ENCODE data around the gene FKBP8. TPM values are rescaled to one million over a fixed set of nuclear protein-coding genes. Genes with fewer than 3 reads are reported as not detected.
"Not testable (repeated sequence)": the region's sequence is repeated elsewhere in the genome, so short reads cannot be mapped to it uniquely, and the experiment has no call there.

FKBP8 gene
- polyA plus RNA-seq, 2 donors: 175 to 269 TPM

- Histone ChIP-seq H3K27ac (ENCODE audit: low read depth in 2 of 2, low read length in 1 of 2) (no peak overlapping the region), H3K9me3 (ENCODE audit: control insufficient read depth in 2 of 2, insufficient read depth in 1 of 2, low read depth in 1 of 2, low read length in 1 of 2) (no peaks in the 10 kb centered on the region), H3K4me3 (ENCODE audit: low read depth in 1 of 2, low read length in 2 of 2) (no peak overlapping the region), H3K36me3 (ENCODE audit: control insufficient read depth in 2 of 2, insufficient read depth in 2 of 2, low read length in 1 of 2) (peaks cover 7 to 23% of the 10 kb centered on the region in 2 donors), H3K4me1 (ENCODE audit: control insufficient read depth in 2 of 2, insufficient read depth in 2 of 2, low read length in 1 of 2) (no peaks in the 10 kb centered on the region), H3K27me3 (ENCODE audit: control insufficient read depth in 1 of 2, insufficient read depth in 2 of 2, low read length in 2 of 2) (no peaks in the 10 kb centered on the region)
- WGBS, 2 donors: 71 to 79% methylated on average over 7 of the region's 7 CpGs
Observed at GRCh38 chr19:18529782-18530181, 13.6 kb downstream of the FKBP8 start.

DNA sequence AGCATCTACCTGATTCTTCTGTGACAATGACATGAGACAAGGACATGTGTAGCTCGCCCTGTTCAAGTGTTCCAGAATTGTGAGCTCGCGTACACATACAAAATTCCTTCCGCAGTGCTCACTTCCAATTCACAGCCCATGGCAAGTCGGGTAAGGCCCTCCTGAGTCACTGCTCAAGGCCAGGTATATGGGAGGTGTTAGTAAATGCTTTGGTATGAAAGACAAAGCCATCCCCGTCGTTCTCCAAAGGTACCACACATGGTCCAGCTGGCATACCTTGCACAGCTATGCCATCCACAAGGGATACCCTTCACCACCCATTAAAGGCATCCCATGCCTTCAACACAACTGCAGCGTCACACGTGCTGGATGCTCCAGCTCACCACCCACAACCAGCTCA, 17.1 kb downstream of the FKBP8 start:
- H3K9me3 ChIP-seq (ENCODE audit: control insufficient read depth in 2 of 2, insufficient read depth in 1 of 2, low read depth in 1 of 2, low read length in 1 of 2): no peaks in the 10 kb centered on the region
- H3K36me3 ChIP-seq (ENCODE audit: control insufficient read depth in 2 of 2, insufficient read depth in 2 of 2, low read length in 1 of 2): peaks cover 0 to 2% of the 10 kb centered on the region in 2 donors
- no peak overlapping the region for H3K4me3 ChIP-seq (ENCODE audit: low read depth in 1 of 2, low read length in 2 of 2)
- no peak overlapping the region for H3K27ac ChIP-seq (ENCODE audit: low read depth in 2 of 2, low read length in 1 of 2)
- H3K4me1 ChIP-seq (ENCODE audit: control insufficient read depth in 2 of 2, insufficient read depth in 2 of 2, low read length in 1 of 2): no peaks in the 10 kb centered on the region
- H3K27me3 ChIP-seq (ENCODE audit: control insufficient read depth in 1 of 2, insufficient read depth in 2 of 2, low read length in 2 of 2): no peaks in the 10 kb centered on the region
- WGBS, 2 donors: 76 to 81% methylated on average over 9 of the region's 9 CpGs

DNA sequence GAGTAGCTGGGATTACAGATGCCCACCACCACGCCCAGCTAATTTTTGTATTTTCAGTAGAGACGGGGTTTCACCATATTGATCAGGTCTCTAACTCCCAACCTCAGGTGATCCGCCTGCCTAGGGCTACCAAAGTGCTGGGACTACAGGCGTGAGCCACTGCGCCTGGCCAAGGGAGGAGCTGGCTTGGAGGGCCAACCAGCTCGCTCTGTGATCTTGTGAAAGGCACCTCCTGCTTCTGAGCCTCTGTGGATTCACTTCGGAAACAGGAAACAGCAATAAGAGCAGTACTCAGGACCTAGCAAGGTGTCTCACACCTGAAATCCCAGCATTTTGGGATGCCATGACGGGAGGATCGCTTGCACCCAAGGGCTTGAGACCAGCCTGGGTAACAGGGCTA, 19.5 kb downstream of the FKBP8 start:
- 85 to 90% methylated on average over 9 of the region's 9 CpGs for whole genome bisulfite sequencing, 2 donors

GRCh38 chr19:18522862-18523440, 20.4 kb downstream of the FKBP8 start:
- not testable (repeated sequence) for H3K4me3 ChIP-seq (ENCODE audit: low read depth in 1 of 2, low read length in 2 of 2); H3K27ac ChIP-seq (ENCODE audit: low read depth in 2 of 2, low read length in 1 of 2); H3K9me3 ChIP-seq (ENCODE audit: control insufficient read depth in 2 of 2, insufficient read depth in 1 of 2, low read depth in 1 of 2, low read length in 1 of 2); H3K4me1 ChIP-seq (ENCODE audit: control insufficient read depth in 2 of 2, insufficient read depth in 2 of 2, low read length in 1 of 2); H3K27me3 ChIP-seq (ENCODE audit: control insufficient read depth in 1 of 2, insufficient read depth in 2 of 2, low read length in 2 of 2); H3K36me3 ChIP-seq (ENCODE audit: control insufficient read depth in 2 of 2, insufficient read depth in 2 of 2, low read length in 1 of 2)
- 62 to 64% methylated on average over 19 of the region's 19 CpGs for WGBS, 2 donors

More for the DNA sequence above, 19.5 kb downstream of the FKBP8 start:
- Histone ChIP-seq H3K9me3 (ENCODE audit: control insufficient read depth in 2 of 2, insufficient read depth in 1 of 2, low read depth in 1 of 2, low read length in 1 of 2) (no peaks in the 10 kb centered on the region), H3K36me3 (ENCODE audit: control insufficient read depth in 2 of 2, insufficient read depth in 2 of 2, low read length in 1 of 2) (no peaks in the 10 kb centered on the region), H3K27me3 (ENCODE audit: control insufficient read depth in 1 of 2, insufficient read depth in 2 of 2, low read length in 2 of 2) (no peaks in the 10 kb centered on the region), H3K27ac (ENCODE audit: low read depth in 2 of 2, low read length in 1 of 2) (no peak overlapping the region), H3K4me3 (ENCODE audit: low read depth in 1 of 2, low read length in 2 of 2) (no peak overlapping the region), H3K4me1 (ENCODE audit: control insufficient read depth in 2 of 2, insufficient read depth in 2 of 2, low read length in 1 of 2) (no peaks in the 10 kb centered on the region)

DNA sequence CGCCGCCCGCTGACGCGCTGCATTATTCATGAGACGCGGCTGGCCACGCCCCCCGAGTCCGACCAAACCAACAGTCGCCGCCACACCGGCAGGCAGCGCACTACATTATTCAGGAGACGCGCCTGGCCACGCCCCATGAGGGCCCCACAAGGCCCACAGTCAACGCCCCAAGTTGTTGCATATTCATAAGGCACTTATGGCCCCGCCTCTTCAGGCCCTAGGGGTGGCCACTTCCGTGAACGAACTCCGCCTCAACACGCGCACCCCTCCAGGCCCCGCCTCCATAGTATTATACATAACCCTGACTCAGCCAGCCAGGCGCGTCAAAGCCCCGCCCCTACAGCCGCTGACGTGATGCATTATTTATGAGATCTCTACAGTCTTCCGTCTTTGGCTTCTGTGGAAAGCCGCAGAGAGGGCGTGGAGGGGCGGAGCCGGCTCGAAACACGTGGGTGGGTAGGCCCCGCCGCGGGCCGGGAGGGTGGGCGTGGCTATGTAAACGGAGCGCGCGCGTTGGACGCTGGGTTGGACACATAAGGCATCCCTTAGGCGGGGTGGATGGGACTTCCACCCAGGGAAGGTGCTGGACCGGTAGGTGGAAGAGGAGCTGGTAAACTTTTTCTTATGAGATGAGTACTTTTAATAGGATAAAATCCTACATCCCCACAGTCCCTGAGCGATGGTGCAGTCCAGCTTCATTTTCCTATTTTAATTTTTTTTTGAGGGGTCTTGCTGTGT, 21.1 kb downstream of the FKBP8 start:
- Histone ChIP-seq H3K27ac (ENCODE audit: low read depth in 2 of 2, low read length in 1 of 2) (peak overlapping the region; percentile 96 to 98), H3K36me3 (ENCODE audit: control insufficient read depth in 2 of 2, insufficient read depth in 2 of 2, low read length in 1 of 2) (no peaks in the 10 kb centered on the region), H3K9me3 (ENCODE audit: control insufficient read depth in 2 of 2, insufficient read depth in 1 of 2, low read depth in 1 of 2, low read length in 1 of 2) (no peaks in the 10 kb centered on the region), H3K4me3 (ENCODE audit: low read depth in 1 of 2, low read length in 2 of 2) (peak overlapping the region; percentile 83 to 93), H3K27me3 (ENCODE audit: control insufficient read depth in 1 of 2, insufficient read depth in 2 of 2, low read length in 2 of 2) (no peaks in the 10 kb centered on the region), H3K4me1 (ENCODE audit: control insufficient read depth in 2 of 2, insufficient read depth in 2 of 2, low read length in 1 of 2) (no peaks in the 10 kb centered on the region)
- WGBS, 2 donors: 1% methylated on average over 51 of the region's 51 CpGs

GRCh38 chr19:18521692-18522123, 21.7 kb downstream of the FKBP8 start, which contains the start of gene ELL:
ELL (minus strand) TSS chr19:18522070; CDS start chr19:18522055, 15 bp downstream.
- Histone ChIP-seq H3K36me3 (ENCODE audit: control insufficient read depth in 2 of 2, insufficient read depth in 2 of 2, low read length in 1 of 2) (no peaks in the 10 kb centered on the region), H3K4me1 (ENCODE audit: control insufficient read depth in 2 of 2, insufficient read depth in 2 of 2, low read length in 1 of 2) (peaks cover 0 to 3% of the 10 kb centered on the region in 2 donors), H3K27ac (ENCODE audit: low read depth in 2 of 2, low read length in 1 of 2) (peak within 1 kb of the TSS; percentile 96 to 98), H3K27me3 (ENCODE audit: control insufficient read depth in 1 of 2, insufficient read depth in 2 of 2, low read length in 2 of 2) (no peaks in the 10 kb centered on the region), H3K9me3 (ENCODE audit: control insufficient read depth in 2 of 2, insufficient read depth in 1 of 2, low read depth in 1 of 2, low read length in 1 of 2) (no peaks in the 10 kb centered on the region), H3K4me3 (ENCODE audit: low read depth in 1 of 2, low read length in 2 of 2) (peak within 1 kb of the TSS; percentile 83 to 93)
- WGBS, 2 donors: 0% methylated on average over 42 to 52 of the region's 52 CpGs

GRCh38 chr19:18520848-18521691, 22.3 kb downstream of the FKBP8 start:
- H3K36me3 ChIP-seq (ENCODE audit: control insufficient read depth in 2 of 2, insufficient read depth in 2 of 2, low read length in 1 of 2): no peaks in the 10 kb centered on the region
- WGBS, 2 donors: 1% methylated on average over 41 of the region's 41 CpGs
- H3K4me3 ChIP-seq (ENCODE audit: low read depth in 1 of 2, low read length in 2 of 2): peak overlapping the region; percentile 83 to 93
- H3K9me3 ChIP-seq (ENCODE audit: control insufficient read depth in 2 of 2, insufficient read depth in 1 of 2, low read depth in 1 of 2, low read length in 1 of 2): no peaks in the 10 kb centered on the region
- H3K27ac ChIP-seq (ENCODE audit: low read depth in 2 of 2, low read length in 1 of 2): peak overlapping the region; percentile 96 to 98
- H3K4me1 ChIP-seq (ENCODE audit: control insufficient read depth in 2 of 2, insufficient read depth in 2 of 2, low read length in 1 of 2): peaks cover 2 to 7% of the 10 kb centered on the region in 2 donors
- H3K27me3 ChIP-seq (ENCODE audit: control insufficient read depth in 1 of 2, insufficient read depth in 2 of 2, low read length in 2 of 2): no peaks in the 10 kb centered on the region

DNA sequence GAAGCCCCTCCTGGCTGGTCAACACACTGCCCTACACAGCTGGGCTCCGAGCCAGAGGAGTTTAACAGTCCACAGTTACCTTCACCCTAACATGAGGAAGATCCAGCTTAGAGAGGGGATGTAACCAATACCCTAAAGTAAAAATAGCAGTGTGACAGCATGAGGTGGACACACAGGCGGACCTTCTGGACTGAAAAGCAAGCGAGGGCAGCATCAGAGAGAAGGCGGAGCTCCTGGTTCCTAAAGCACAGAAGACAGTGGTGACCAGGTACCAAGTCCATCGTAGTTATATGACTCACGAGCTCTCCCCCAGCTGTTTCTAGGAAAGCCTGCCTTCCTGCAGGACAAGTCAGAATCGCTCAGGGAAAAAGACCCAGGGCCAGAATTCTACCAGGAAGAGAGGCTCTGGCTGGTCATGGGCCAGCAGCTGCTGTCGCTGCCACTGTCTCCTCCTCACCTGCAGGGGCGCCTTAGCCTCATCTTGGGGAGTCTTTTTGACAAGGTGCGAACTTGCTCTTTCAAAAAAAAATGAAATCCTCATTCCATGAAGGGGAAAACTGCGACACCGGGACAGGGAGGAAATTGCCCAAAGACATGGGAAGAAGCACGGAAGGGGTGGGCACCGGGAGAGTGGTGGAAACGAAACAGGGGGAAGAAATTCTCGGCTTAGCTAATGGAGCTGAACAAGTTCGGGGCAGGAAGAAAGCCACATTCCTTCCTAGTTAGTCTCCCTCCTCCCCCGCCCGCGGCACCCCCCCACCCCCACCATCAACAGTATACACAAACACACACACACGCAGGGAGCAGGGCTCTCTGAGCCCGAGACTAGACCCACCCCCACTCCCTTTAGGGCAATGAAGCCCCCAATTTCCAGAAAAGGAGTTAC, 23.2 kb downstream of the FKBP8 start:
- no peaks in the 10 kb centered on the region for H3K27me3 ChIP-seq (ENCODE audit: control insufficient read depth in 1 of 2, insufficient read depth in 2 of 2, low read length in 2 of 2)
- 7 to 9% methylated on average over 19 to 22 of the region's 22 CpGs for WGBS, 2 donors
- peak overlapping the region; percentile 83 to 93 for H3K4me3 ChIP-seq (ENCODE audit: low read depth in 1 of 2, low read length in 2 of 2)
- H3K4me1 ChIP-seq (ENCODE audit: control insufficient read depth in 2 of 2, insufficient read depth in 2 of 2, low read length in 1 of 2): peaks cover 6 to 9% of the 10 kb centered on the region in 2 donors
- H3K9me3 ChIP-seq (ENCODE audit: control insufficient read depth in 2 of 2, insufficient read depth in 1 of 2, low read depth in 1 of 2, low read length in 1 of 2): no peaks in the 10 kb centered on the region
- peak overlapping the region; percentile 96 to 98 for H3K27ac ChIP-seq (ENCODE audit: low read depth in 2 of 2, low read length in 1 of 2)
- no peaks in the 10 kb centered on the region for H3K36me3 ChIP-seq (ENCODE audit: control insufficient read depth in 2 of 2, insufficient read depth in 2 of 2, low read length in 1 of 2)

- Histone ChIP-seq H3K9me3 (ENCODE audit: control insufficient read depth in 2 of 2, insufficient read depth in 1 of 2, low read depth in 1 of 2, low read length in 1 of 2) (no peaks in the 10 kb centered on the region), H3K36me3 (ENCODE audit: control insufficient read depth in 2 of 2, insufficient read depth in 2 of 2, low read length in 1 of 2) (no peaks in the 10 kb centered on the region), H3K4me1 (ENCODE audit: control insufficient read depth in 2 of 2, insufficient read depth in 2 of 2, low read length in 1 of 2) (peaks cover 12 to 17% of the 10 kb centered on the region in 2 donors), H3K27me3 (ENCODE audit: control insufficient read depth in 1 of 2, insufficient read depth in 2 of 2, low read length in 2 of 2) (no peaks in the 10 kb centered on the region), H3K27ac (ENCODE audit: low read depth in 2 of 2, low read length in 1 of 2) (no peak overlapping the region), H3K4me3 (ENCODE audit: low read depth in 1 of 2, low read length in 2 of 2) (no peak overlapping the region)
- WGBS, 2 donors: 93 to 96% methylated on average over 9 of the region's 9 CpGs
Observed at GRCh38 chr19:18518639-18519038, 24.7 kb downstream of the FKBP8 start.

All from esophagus (tissue), 2 donors.